T-helper 1 cell treated with Interleukin-12 subunit alpha and Interleukin-12 subunit beta and Interleukin-4 antibody, amounts not matched to agents 30 ng/mL and 1 ng/mL, for 36 hours (primary cell): Measurements from ENCODE around the gene SLC30A2. TPM values are rescaled to one million over a fixed set of nuclear protein-coding genes. Genes with fewer than 3 reads are reported as not detected.
"Not testable (repeated sequence)": the region's sequence is repeated elsewhere in the genome, so short reads cannot be mapped to it uniquely, and the experiment has no call there.

Source experiments
- intact Hi-C: fragments of 100-400 bp; cut with micrococcal nuclease; formaldehyde crosslinking; loops from one replicate; pipeline ENCODE4 v1.15.1; 2024
- total RNA-seq: library from RNA; stranded (reverse); gene quantifications from 2 replicates; pipeline ENCODE4 v1.2.3, GENCODE V29; 2022

The SLC30A2 gene
- not detected in 2 replicates for total RNA-seq

GRCh38 chr1:26045722-26046245 lies at the start of gene SLC30A2:
Gene SLC30A2, minus strand, starts transcription at chr1:26046118. Its CDS starts 222 bp downstream, at chr1:26045896.
- intact Hi-C loops = no loop called here

- intact Hi-C loops = no loop called here
These were observed 48.9 kb upstream of the SLC30A2 start for GRCh38 chr1:26094677-26095383.

- intact Hi-C loops = no loop called here
These were observed 48.3 kb upstream of the SLC30A2 start for GRCh38 chr1:26094076-26094669.

GRCh38 chr1:26093569-26093968 lies 47.7 kb upstream of the SLC30A2 start:
- intact Hi-C loops = not testable (repeated sequence)

GRCh38 chr1:26092422-26092821 lies 46.5 kb upstream of the SLC30A2 start:
- intact Hi-C loops = no loop called here

GRCh38 chr1:26090893-26091292 lies 45.0 kb upstream of the SLC30A2 start:
- intact Hi-C loops = no loop called here

- intact Hi-C loops = no loop called here
These were observed 43.2 kb upstream of the SLC30A2 start for GRCh38 chr1:26089125-26089524.

- intact Hi-C loops = no loop called here
These were observed 38.9 kb upstream of the SLC30A2 start for GRCh38 chr1:26084844-26085243.

- intact Hi-C loops = no loop called here
These were observed 38.2 kb upstream of the SLC30A2 start for GRCh38 chr1:26084091-26084561.

- intact Hi-C loops = no loop called here
These were observed 37.3 kb upstream of the SLC30A2 start for GRCh38 chr1:26083208-26083607.

GRCh38 chr1:26082020-26082350 lies 36.1 kb upstream of the SLC30A2 start:
- intact Hi-C loops = no loop called here

GRCh38 chr1:26081267-26082019 lies 35.5 kb upstream of the SLC30A2 start:
- intact Hi-C loops = no loop called here

GRCh38 chr1:26079960-26080814 lies 34.3 kb upstream of the SLC30A2 start:
- intact Hi-C loops = no loop called here

- intact Hi-C loops = no loop called here
These were observed 33.3 kb upstream of the SLC30A2 start for GRCh38 chr1:26079178-26079563.

GRCh38 chr1:26078286-26079177 lies 32.6 kb upstream of the SLC30A2 start:
- intact Hi-C loops = no loop called here

GRCh38 chr1:26077524-26077923 lies 31.6 kb upstream of the SLC30A2 start:
- intact Hi-C loops = no loop called here

GRCh38 chr1:26075421-26076144 lies 29.7 kb upstream of the SLC30A2 start:
- intact Hi-C loops = no loop called here

- intact Hi-C loops = no loop called here
These were observed 26.4 kb upstream of the SLC30A2 start for GRCh38 chr1:26072305-26072704.

GRCh38 chr1:26070963-26071342 lies 25.0 kb upstream of the SLC30A2 start:
- intact Hi-C loops = no loop called here
